ENCODE data around the gene GSG1.
"Not testable (repeated sequence)": the region's sequence is repeated elsewhere in the genome, so short reads cannot be mapped to it uniquely, and the experiment has no call there.

GSG1 gene

GRCh38 chr12:13090054-13090453 lies 13.4 kb downstream of the GSG1 start:
- DNase-seq, result no peak

GRCh38 chr12:13088496-13088895 lies 15.0 kb downstream of the GSG1 start:
- DNase-seq, result no peak

- DNase-seq, result no peak
These were observed 15.7 kb downstream of the GSG1 start for GRCh38 chr12:13087766-13088165.

- DNase-seq, result no peak
These were observed 17.3 kb downstream of the GSG1 start for GRCh38 chr12:13085968-13086686.

- no peak for DNase-seq
These were observed 18.4 kb downstream of the GSG1 start for GRCh38 chr12:13084898-13085640.

GRCh38 chr12:13083638-13084037 lies 19.8 kb downstream of the GSG1 start:
- not testable (repeated sequence) for DNase-seq

- no peak for DNase-seq
These were observed 20.6 kb downstream of the GSG1 start for GRCh38 chr12:13082861-13083260.

- no peak for DNase-seq
These were observed 23.2 kb downstream of the GSG1 start for GRCh38 chr12:13080266-13080665.

GRCh38 chr12:13079440-13079906 lies 24.0 kb downstream of the GSG1 start:
- DNase-seq, result no peak

- no peak for DNase-seq
These were observed 27.5 kb downstream of the GSG1 start for GRCh38 chr12:13075786-13076570.

GRCh38 chr12:13075118-13075480 lies 28.4 kb downstream of the GSG1 start:
- no peak for DNase-seq

- DNase-seq, result no peak
These were observed 28.9 kb downstream of the GSG1 start for GRCh38 chr12:13074396-13075117.

- no peak for DNase-seq
These were observed 30.3 kb downstream of the GSG1 start for GRCh38 chr12:13073173-13073572.

GRCh38 chr12:13071305-13072280 lies 31.9 kb downstream of the GSG1 start:
- no peak for DNase-seq

- no peak for DNase-seq
These were observed 34.1 kb downstream of the GSG1 start for GRCh38 chr12:13069380-13069779.

- no peak for DNase-seq
These were observed 36.1 kb downstream of the GSG1 start for GRCh38 chr12:13067322-13067721.

GRCh38 chr12:13066459-13066858 lies 37.0 kb downstream of the GSG1 start:
- no peak for DNase-seq

- DNase-seq, result no peak
These were observed 37.5 kb downstream of the GSG1 start for GRCh38 chr12:13066014-13066413.

- DNase-seq, result no peak
These were observed 40.8 kb downstream of the GSG1 start for GRCh38 chr12:13062669-13063068.

GRCh38 chr12:13061377-13061776 lies 42.1 kb downstream of the GSG1 start:
- DNase-seq, result no peak

GRCh38 chr12:13060581-13060980 lies 42.9 kb downstream of the GSG1 start:
- DNase-seq, result no peak

GRCh38 chr12:13053617-13054016 lies 49.9 kb downstream of the GSG1 start:
- DNase-seq, result not testable (repeated sequence)
